GM21717 (cell line): ENCODE measurements around the gene GIT2.
"Not testable (repeated sequence)": the region's sequence is repeated elsewhere in the genome, so short reads cannot be mapped to it uniquely, and the experiment has no call there.

Experiments
- ATAC-seq: cut with Tn5 transposase; IDR thresholded peaks from one replicate; pipeline ENCODE4 v1.9.1; 2021; ENCODE audit warnings: mild to moderate bottlenecking, moderate library complexity; ENCODE audit not compliant: unreplicated experiment

The GIT2 gene

DNA sequence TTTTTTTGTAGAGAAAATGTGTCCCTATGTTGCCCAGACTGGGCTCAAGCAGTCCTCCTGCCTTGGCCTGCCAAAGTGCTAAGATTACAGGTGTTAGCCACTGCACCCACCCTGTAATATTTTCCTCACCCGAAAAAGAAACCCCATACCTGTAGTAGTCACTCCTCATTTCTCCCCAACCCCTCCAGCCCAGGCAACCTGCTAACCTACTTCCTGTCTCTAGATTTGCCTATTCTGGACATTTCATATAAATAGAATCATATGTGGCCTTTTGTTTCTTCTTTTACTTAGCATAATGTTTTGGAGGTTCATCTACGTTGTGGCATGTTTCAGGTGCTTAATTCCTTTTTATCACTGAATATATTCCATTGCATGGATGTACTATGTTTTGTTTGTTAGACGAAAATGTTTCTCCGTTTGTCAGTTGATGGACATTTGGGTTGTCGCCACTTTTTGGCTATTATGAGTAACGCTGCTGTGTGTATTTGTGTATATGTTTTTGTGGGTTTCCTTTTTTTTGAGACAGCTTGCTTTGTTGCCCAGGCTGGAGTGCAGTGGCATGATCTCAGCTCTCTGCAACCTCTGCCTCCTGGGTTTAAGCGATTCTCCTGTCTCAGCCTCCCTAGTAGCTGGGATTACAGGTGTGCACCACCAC is 9.3 kb upstream of the GIT2 start:
- ATAC-seq = peak; percentile 39

DNA sequence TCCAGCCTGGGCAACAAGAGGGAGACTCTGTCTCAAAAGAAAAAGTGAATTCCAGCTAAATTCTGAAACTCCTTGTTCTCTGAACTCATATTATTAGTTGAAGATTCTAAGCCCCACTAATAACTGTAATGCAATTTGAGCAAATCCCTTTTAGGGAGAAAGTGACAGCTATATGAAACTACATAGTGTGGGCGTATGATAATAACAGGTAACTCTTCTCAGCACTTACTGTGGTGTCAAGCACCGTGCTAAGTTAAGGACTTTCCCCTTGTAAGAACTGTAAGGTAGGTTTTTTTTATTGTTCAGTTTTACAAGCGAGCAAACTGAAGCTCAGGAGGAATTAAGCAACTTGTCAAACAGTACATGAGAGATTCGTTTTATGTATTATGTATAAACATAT is 8.4 kb upstream of the GIT2 start:
- peak; percentile 46 for ATAC-seq

DNA sequence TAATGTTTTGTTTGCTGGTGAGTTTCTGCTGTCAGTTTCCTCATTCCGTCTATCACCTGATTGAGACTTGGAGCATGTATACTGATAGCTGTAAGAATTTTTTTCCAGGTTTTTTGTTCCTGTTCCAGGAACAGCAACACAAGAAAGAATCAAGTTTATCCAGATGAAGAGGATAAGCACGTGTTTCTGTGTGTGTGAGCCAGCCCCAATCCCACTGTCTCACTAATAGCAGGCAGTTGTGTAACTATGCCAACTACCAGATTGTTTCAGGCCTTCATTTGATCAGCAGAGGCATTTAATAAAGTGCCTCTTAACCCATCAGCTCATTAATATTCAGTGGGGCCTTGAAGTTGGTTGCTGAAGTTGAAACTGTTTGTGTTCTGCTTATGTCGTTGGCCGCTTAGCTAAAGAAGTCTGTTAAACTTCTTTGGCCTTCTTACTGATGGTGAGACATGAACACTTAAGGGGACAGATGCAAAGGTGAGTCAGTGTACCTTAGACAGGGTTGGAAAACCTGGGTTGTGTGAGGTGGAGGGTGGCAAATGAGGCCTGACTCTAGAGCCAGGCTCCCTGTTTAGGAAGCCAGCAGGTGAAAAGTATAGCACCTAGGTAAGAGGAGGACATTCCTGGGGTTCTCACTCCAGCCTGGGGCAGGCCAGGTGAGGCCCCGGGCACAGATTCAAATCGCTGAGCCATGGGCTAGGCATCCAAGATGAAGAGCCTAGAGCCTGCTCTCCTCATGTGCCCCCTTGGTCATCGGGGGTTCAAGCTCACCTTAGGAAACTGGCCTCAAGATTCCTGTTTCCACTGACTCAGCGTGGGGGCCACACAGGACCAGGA is 6.7 kb upstream of the GIT2 start:
- ATAC-seq = no peak

DNA sequence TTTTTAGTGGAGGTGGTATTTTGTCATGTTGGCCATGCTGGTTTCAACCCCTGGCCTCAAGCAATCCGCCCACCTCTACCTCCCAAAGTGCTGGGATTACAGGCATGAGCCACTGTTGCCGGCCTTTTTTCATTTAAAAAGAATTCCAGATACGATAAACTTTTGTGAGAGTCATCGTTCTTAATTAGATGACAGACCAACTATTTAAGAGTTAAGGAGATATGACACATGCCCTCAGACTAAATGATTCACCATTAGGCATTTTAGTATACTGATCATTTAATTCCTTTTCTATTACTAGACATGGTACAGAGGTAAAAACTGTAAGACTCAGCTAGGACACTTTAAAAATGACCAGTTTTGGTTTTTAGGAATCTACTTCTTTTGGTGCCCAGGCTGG is 5.4 kb upstream of the GIT2 start:
- no peak for ATAC-seq

DNA sequence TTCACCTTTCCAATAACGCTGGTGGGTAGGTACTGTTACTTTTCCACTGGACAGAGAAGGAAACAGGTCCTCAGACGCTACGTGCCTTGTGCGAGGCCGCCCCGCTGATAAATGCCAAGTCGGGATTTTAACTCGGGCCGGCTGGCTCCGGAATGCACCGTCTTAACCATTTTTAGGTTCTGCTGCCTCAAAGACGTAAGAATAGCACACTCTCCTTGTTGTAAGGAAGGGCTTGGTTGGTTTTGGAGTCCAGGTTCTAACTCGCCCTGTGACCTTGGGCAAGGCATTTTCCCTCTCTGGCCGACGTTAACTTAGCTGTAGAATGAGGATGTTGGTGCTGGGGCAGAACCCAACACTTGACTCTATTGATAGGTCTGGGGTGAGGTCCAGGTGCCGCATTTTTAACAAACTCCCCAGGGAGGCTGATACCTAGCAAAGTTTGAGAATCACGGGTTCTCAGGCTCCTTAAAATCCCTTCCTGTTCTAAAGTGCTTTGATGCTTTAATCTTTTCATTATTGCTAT is 3.9 kb upstream of the GIT2 start:
- ATAC-seq = no peak

DNA sequence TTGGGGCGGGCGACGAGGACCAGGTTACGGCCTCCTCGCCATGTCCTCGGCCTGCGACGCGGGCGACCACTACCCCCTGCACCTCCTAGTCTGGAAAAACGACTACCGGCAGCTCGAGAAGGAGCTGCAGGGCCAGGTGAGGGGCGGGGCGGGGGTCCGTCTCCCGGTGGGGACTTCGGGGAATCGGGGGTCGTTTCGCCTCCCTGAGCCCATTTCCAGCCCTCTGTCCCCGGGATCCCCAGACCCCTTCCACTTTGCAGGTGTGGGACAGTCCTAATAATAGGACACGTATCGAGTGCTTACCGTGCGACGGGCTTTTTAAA is 3.4 kb upstream of the GIT2 start:
- no peak for ATAC-seq

DNA sequence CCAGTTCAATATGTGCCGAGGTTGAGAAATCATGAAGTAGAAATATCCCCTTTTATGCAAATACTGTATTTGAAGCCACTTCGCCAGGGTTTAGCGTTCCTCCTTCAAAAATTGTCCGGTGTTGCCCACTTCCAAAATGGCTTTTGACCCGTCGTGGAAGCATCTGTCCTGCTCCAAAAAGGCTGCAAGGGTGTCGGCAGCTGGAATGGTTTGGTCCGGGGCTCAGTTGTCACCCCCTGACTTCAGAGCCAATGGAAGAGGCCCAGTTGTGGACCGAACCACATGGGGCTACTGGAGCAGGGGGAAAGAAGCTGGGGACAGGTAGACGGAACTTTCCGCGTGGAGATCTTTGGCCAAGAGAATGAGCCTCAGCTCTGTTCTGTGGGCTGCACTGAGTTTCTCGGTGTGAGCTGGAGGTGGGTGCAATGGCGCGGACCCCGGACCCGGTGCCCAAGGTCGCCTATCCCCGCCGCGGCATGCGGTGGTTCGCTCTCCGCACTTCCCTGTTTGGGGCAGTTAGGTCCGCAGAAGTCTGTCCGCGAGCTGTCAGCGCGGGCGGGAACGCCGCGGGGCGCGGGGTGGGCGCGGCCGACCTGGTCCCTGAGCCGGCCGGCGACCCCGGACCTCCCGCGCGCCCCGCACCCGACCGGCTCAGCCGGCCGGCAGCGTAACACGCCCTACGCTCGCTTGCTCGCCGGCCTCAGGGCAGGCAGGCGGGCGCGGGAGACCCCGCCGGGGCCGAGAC is 2.9 kb upstream of the GIT2 start, which contains the start of gene ANKRD13A:
Gene ANKRD13A (plus strand): TSS at position 527 of the 745 bp plus-strand sequence. CDS start 259 bp downstream, outside the sequence.
- ATAC-seq = no peak

DNA sequence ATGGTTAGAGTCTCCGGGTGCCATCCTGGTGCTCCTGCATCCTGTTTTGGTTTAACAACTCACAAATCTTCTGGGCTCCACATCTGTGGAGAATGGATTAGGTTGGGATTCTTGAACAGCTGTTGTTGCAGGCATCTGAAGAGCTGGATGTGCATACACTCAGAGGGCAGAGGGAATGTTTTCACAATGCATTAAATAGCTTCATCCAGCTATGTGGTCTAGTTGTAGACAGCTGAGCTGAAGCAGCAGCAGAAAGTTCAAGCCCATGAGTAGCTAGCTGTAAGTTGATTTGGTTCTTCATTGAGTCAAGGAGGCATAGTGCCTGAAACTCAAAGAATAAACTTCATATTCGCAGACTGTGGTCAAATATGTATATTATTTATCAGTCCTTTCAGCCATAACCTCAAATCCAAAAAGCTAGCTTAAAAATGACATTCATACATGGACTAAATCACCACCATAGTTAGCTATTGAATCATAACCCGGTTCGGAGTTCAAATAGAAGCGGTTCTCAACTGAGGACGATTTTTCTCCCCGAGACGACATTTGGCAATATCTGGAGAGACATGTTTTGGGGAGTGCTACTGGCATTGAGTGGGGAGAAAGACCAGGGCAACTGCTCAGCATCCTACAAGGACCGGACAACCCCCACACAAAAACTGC is 2.2 kb upstream of the GIT2 start:
- no peak for ATAC-seq

DNA sequence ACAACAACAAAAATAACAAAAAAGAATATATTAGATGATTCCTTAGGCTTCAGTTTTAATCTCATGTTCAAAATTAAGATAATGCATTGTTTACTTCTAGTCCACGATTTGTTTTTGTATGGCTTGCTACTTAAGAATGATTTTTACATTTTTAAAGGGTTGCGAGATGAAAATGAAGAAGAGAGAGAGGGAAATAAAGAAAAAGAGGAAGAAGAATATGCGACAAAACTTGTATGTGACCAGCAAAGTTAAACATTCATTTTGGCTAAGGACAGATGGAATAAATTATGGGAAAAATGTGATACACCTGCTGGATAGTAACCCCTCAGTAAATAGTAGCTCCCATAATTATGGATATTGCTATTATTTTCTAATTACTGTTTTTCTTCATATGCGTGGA is 1.2 kb upstream of the GIT2 start:
- ATAC-seq = no peak

DNA sequence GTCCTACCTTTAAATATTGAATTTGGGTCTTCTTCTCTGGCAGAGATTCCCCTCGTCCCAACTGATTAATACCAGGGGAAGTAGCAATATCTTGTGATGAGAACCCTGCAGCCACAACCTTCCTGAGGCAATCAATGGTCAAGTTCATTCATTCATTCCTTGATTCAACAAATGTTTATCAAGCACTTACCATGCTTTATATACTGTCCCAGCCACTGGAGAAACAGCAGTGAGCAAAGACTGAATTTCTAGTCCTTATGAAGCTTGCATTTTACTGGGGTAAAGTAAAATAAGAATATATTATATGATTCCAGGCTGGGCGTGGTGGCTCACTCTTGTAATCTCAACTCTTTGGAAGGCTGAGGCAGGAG is 300 bp upstream of the GIT2 start:
- no peak for ATAC-seq

DNA sequence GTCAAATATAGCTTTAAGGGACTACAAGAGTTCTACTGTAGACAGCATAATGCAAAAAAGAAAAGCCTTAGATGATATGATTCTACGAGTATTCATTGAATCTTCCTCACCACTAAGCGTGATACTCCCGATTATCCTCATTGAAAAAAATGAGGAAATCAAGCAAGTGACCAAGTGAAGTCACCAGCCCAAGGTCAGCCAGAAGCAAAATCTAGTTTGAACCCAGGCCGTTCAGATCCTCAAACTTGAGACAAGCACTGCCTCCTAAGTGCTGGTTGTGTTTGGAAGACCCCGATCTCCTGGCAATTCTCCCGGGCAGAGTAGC is 845 bp downstream of the GIT2 start:
- ATAC-seq = no peak

DNA sequence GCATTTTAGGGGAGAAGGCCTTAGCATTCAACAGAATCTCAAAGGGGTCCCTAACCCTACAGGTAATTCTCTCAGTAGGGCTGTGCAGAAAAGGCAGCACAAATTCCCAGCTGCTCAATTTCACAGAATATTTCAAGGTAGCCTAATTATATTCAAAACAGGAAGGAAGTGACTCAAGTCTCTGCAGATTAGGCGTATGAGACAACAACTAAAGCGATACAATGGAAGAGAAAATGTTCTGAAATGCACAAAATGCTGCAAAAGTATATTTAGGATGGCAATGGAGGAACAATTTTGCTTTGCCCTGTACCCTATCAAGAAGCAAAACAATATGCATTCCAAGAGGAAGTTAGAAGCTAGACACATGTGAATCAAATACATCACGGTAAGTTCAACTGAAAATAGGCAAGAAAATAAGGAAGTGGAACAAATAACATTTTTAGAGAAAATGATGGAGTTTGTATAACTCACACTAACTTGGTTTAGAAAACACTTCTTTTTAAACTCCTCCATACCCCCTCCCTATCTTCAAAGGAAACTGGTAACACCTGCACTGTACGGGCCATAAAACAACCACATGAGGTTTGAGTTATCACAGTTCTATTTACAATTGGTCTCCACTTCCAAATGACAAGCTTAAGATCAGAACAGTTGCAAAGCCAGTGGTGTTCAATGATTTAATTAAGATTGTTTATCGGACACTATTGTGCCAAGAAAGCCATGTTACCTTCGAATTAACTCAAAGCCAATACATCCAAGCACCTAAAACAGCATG is 1.6 kb downstream of the GIT2 start:
- no peak for ATAC-seq

DNA sequence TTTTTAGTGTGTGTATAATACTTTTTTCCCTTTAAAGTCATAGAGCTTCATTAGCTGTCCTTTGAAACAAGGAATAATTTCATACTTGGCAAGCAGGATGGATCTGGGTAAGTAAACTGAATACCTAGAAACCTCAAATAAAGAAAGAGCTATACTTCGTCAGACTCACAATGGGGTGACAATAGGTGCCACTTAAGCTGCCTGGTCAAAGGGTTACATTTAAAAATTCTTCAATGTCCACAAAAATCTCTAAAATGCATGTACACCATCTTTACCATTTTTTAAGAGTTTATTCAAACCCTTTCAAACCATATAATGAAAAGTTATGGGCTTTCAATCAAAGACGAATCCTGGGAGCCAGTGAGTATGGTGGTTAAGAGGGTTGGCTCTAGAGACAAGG is 3.1 kb downstream of the GIT2 start:
- ATAC-seq = no peak

DNA sequence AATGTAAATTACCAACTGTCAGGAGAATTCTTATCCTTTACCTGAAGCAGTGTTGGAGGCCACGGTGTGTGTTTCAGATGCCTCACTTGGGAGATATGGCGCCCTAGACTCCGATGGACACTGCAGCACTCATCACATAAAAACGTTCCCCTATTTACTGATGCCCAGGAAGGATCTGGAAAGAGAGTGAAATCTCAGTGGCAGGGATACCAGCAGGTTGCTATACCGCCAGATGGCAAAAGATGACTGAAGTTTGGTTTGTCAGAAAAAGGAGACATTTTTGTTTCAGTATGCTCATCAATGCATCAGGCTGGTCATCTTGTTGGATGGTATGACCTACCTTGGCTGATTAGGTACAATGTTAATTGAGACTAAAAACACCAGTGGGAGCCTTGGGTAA is 4.6 kb downstream of the GIT2 start:
- no peak for ATAC-seq

DNA sequence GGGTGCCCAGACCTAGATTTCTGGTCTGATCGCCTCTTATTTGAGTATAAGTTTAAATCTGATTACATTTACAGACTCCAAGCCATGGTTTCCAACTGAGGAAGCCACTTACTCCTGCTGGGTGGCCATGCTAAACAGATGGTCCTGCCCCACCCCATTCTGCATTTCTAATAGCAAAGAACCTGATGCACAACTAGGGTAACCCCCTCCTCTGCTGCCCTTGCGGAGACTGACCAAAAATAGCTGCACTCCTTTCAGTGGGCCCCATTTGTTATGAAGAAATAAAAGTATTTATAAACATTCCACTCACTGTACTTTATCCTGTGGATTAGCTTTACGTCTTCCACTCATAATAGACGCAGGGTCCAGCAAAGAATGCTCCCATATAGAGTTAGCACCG is 6.8 kb downstream of the GIT2 start:
- no peak for ATAC-seq

DNA sequence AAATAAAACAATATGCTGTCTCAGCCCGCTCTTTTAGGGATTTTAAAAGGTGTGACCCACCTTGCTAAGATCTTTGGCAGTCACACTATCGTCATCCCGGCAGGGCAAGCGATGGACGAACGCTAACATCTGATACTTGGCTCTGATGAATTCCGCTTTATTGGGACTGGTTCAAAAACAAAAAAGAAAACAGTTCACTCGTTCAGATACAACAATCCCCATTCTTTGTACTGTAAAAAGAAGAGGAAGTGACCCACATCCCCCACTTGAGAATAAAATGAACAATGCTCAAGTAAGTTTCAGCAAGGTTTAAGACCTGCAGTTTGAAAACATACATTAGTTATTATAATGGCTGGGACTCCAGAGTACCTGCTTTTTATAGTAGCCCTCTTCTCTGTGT is 7.3 kb downstream of the GIT2 start:
- ATAC-seq = no peak

DNA sequence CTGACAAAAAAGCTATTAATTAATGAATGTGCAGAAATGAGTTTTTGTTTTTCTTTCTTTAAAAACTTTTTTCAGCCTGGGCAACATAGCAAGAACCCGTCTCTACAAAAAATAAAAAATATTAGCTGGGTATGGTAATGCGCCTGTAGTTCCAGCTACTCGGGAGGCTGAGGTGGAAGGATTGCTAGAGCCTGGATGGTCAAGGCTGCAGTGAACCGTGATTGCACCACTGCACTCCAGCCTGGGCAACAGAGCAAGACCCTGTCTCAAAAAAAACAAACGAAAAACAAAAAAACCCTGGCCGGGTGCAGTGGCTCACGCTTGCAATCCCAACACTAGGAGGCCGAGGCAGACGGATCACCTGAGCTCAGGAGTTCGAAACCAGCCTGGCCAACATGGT is 7.9 kb downstream of the GIT2 start:
- no peak for ATAC-seq

DNA sequence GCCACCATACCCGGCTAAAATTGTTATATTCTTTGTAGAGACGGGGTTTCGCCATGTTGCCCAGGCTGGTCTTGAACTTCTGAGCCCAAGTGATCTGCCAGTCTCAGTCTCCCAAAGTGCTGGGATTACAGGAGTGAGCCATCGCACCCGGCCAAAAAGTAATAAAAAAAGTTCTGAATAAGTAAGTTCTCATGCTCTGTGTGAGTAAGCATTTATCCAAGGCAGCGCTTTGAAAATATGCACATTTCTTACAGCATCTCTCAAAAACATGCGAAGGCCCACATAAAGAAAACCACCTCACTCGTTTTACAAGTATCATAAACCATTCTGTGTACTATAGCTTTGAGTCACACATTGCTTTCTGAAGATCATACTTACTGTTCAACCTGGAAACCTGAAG is 8.6 kb downstream of the GIT2 start:
- ATAC-seq = no peak

DNA sequence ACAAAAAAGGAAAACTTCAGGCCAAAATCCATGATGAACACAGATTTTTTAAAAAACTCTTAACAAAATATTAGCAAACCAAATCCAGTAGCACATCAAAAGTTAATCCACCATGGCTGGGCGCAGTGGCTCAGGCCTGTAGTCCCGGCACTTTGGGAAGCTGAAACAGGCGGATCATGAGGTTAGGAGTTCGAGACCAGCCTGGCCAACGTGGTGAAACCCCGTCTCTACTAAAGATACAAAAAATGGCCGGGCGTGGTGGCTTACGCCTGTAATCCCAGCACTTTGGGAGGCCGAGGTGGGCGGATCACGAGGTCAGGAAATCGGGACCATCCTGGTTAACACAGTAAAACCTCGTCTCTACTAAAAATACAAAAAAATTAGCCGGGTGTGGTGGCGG is 9.9 kb downstream of the GIT2 start:
- not testable (repeated sequence) for ATAC-seq

DNA sequence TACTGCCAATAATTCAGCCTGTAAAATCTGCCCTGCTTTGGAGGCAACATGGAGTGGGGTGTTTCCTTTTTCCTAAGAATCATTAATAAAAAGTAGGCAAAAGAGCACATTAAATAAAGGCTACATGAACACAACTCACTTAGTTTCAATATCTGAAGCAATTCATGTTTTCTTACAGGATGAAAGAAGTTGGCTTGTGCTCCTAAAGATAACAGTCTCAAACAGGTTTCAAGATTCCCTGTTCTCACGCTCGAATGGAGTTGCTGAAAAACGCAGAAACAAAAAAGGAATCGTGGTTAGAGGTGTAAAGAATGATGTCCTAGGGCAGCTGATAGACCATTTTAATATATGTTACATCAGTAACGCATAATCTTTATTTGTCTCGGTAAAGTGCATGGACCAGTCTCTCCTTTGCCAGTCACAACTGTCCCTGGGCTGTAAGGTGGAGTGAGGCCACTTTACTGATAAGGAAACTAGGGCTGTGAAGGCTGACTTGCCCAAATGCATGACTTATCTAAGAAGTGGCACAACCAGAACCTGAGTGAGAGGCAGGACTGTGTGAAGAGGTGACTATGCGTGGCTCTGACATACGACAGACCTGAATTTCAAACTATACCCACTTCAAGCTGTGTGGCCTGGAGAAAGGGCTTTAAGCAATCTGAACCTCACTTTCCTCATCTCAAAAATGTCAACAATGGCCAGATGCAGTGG is 12.6 kb downstream of the GIT2 start:
- no peak for ATAC-seq
